Suprapubic skin (tissue), 4 donors: ENCODE data around the gene PLXNC1. TPM values are rescaled to one million over a fixed set of nuclear protein-coding genes. Genes with fewer than 3 reads are reported as not detected.
"Not testable (repeated sequence)": the region's sequence is repeated elsewhere in the genome, so short reads cannot be mapped to it uniquely, and the experiment has no call there.

Experiments used
- DNase-seq, 2 donors: peaks; one replicate each; pipeline ENCODE4 v3.0.0-alpha.2; 2019; ENCODE audit warnings: low spot score in 2 of 2
- H3K27ac ChIP-seq: fragments of 200-600 bp; sonication (generic); one replicate; pipeline ENCODE4 v1.5.1; 2019
- H3K27me3 ChIP-seq: fragments of 200-600 bp; sonication (generic); one replicate; pipeline ENCODE4 v1.5.1; 2019
- H3K36me3 ChIP-seq: fragments of 200-600 bp; sonication (generic); one replicate; pipeline ENCODE4 v1.5.1; 2019
- H3K4me1 ChIP-seq: fragments of 200-600 bp; sonication (generic); one replicate; pipeline ENCODE4 v1.5.1; 2019
- H3K4me3 ChIP-seq: fragments of 200-600 bp; sonication (generic); one replicate; pipeline ENCODE4 v1.5.1; 2019; ENCODE audit warnings: mild to moderate bottlenecking
- H3K9me3 ChIP-seq: fragments of 200-600 bp; sonication (generic); one replicate; pipeline ENCODE4 v1.5.1; 2019
- CTCF ChIP-seq, 2 donors: fragments of 200-600 bp in 1 of 2; fragments of 450-650 bp in 1 of 2; sonication (generic) in 1 of 2; IDR thresholded peaks; one replicate each; pipeline ENCODE4 v1.5.1; 2016 to 2019; ENCODE audit warnings: antibody characterized with exemption in 2 of 2, mild to moderate bottlenecking in 1 of 2, moderate library complexity in 1 of 2
- EP300 ChIP-seq: sonication (generic); formaldehyde crosslinking; IDR thresholded peaks from one replicate; pipeline ENCODE4 v1.6.1; 2017; ENCODE audit warnings: antibody characterized with exemption
- POLR2A ChIP-seq, 2 donors: fragments of 450-650 bp; IDR thresholded peaks; one replicate each; pipeline ENCODE4 v1.6.1; 2017; ENCODE audit warnings: antibody characterized with exemption in 2 of 2, mild to moderate bottlenecking in 2 of 2, moderate library complexity in 2 of 2
- POLR2AphosphoS5 ChIP-seq, 3 donors: sonication (generic); formaldehyde crosslinking; IDR thresholded peaks; one replicate each; pipeline ENCODE4 v1.6.1; 2017; ENCODE audit warnings: antibody characterized with exemption in 3 of 3
- WGBS: methylation state at CpG from one replicate; pipeline ENCODE4 v1.1.5; 2018; 5-methylcytosine and 5-hydroxymethylcytosine counted together
- total RNA-seq, 4 donors: library from RNA; depleted of rRNA; stranded (reverse); fragments of >200 nt; gene quantifications; one replicate each; pipeline ENCODE4 v1.1.0, GENCODE V29; 2016

PLXNC1 gene
- total RNA-seq, 4 donors from 2014 or later = 8.1 to 30.9 (median 15.3) TPM

- H3K4me1 ChIP-seq = peaks cover 8% of the 10 kb centered on the region
- H3K27me3 ChIP-seq = no peaks in the 10 kb centered on the region
- WGBS = 67% methylated on average over 3 of the region's 3 CpGs
- no peak overlapping the region for H3K4me3 ChIP-seq
- H3K9me3 ChIP-seq = no peaks in the 10 kb centered on the region
- H3K36me3 ChIP-seq = peaks cover 19% of the 10 kb centered on the region
- no peak overlapping the region for H3K27ac ChIP-seq
- TF ChIP-seq EP300 = no peak
- no peak for TF ChIP-seq POLR2A (IDR thresholded peaks at IDR 0.05)
- TF ChIP-seq CTCF (IDR thresholded peaks at IDR 0.05) = no peak
- no peak for TF ChIP-seq POLR2AphosphoS5 (IDR thresholded peaks at IDR 0.05)
- DNase-seq = no peak
Observed at GRCh38 chr12:94304566-94305061, 156.2 kb downstream of the PLXNC1 start.

- 66% methylated on average over 9 of the region's 9 CpGs for WGBS
- TF ChIP-seq POLR2AphosphoS5 (IDR thresholded peaks at IDR 0.05) (no peak), EP300 (no peak), POLR2A (IDR thresholded peaks at IDR 0.05) (no peak), CTCF (IDR thresholded peaks at IDR 0.05) (no peak)
- no peaks in the 10 kb centered on the region for H3K9me3 ChIP-seq
- H3K27me3 ChIP-seq = no peaks in the 10 kb centered on the region
- peaks cover 23% of the 10 kb centered on the region for H3K36me3 ChIP-seq
- H3K4me1 ChIP-seq = peaks cover 8% of the 10 kb centered on the region
- DNase-seq = no peak
- H3K27ac ChIP-seq = no peak overlapping the region
- H3K4me3 ChIP-seq = no peak overlapping the region
Observed at GRCh38 chr12:94305130-94305957, 157.0 kb downstream of the PLXNC1 start.

GRCh38 chr12:94308612-94309011 lies 160.2 kb downstream of the PLXNC1 start:
- Histone ChIP-seq H3K4me3 (no peak overlapping the region), H3K27ac (no peak overlapping the region), H3K9me3 (no peaks in the 10 kb centered on the region), H3K27me3 (no peaks in the 10 kb centered on the region), H3K36me3 (peaks cover 28% of the 10 kb centered on the region), H3K4me1 (peaks cover 8% of the 10 kb centered on the region)
- WGBS = 78% methylated on average over 2 of the region's 2 CpGs
- no peak for TF ChIP-seq POLR2A (IDR thresholded peaks at IDR 0.05)
- TF ChIP-seq EP300 = no peak
- TF ChIP-seq POLR2AphosphoS5 (IDR thresholded peaks at IDR 0.05) = no peak
- no peak for TF ChIP-seq CTCF (IDR thresholded peaks at IDR 0.05)
- DNase-seq = no peak

GRCh38 chr12:94309373-94309772 lies 161.0 kb downstream of the PLXNC1 start:
- peaks cover 28% of the 10 kb centered on the region for H3K36me3 ChIP-seq
- H3K4me1 ChIP-seq = peaks cover 8% of the 10 kb centered on the region
- H3K27me3 ChIP-seq = no peaks in the 10 kb centered on the region
- TF ChIP-seq EP300 (no peak), POLR2A (IDR thresholded peaks at IDR 0.05) (no peak), POLR2AphosphoS5 (IDR thresholded peaks at IDR 0.05) (no peak), CTCF (IDR thresholded peaks at IDR 0.05) (no peak)
- no peak overlapping the region for H3K4me3 ChIP-seq
- no peak for DNase-seq
- H3K9me3 ChIP-seq = no peaks in the 10 kb centered on the region
- WGBS = 90% methylated on average over 5 of the region's 5 CpGs
- no peak overlapping the region for H3K27ac ChIP-seq

DNA sequence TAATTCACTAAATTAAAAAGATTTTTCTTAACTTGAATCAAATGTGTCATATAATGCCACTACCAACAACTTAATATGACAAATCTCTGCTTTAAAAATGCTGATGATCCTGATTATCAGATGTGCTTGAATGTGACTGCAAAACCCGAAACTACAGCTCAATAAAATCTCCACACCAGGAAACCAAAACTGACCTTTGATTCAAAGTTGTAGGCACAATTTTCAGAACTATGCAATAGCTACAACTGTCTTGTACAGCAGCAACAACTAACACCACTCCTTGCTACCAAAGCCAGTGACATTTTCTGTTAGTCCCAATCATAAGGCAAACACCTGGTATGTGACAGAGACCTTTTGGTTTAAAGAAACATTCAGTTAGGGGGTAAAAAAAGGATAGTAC lies 164.0 kb downstream of the PLXNC1 start:
- Histone ChIP-seq H3K27ac (no peak overlapping the region), H3K9me3 (no peaks in the 10 kb centered on the region), H3K4me1 (no peaks in the 10 kb centered on the region), H3K36me3 (peaks cover 10% of the 10 kb centered on the region), H3K4me3 (no peak overlapping the region), H3K27me3 (no peaks in the 10 kb centered on the region)
- DNase-seq = no peak
- WGBS = 97% methylated on average over 1 of the region's 1 CpG
- no peak for TF ChIP-seq POLR2AphosphoS5 (IDR thresholded peaks at IDR 0.05)
- no peak for TF ChIP-seq EP300
- TF ChIP-seq POLR2A (IDR thresholded peaks at IDR 0.05) = no peak
- no peak for TF ChIP-seq CTCF (IDR thresholded peaks at IDR 0.05)

DNA sequence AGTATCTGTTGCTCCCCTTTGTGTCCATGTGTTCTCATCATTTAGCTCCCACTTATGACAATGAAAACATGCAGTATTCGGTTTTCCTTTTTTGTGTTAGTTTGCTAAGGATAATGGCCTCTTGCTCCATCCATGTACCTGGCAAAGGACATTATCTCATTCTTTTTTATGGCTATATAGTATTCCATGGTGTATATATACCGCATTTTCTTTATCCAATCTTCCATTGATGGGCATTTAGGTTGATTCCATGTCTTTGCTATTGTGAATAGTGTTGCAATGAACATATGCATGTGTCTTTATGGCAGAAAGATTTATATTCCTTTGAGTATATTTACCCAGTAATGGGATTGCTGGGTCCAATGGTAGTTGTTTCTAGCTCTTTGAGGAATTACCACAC lies 168.2 kb downstream of the PLXNC1 start:
- not testable (repeated sequence) for H3K27me3 ChIP-seq, H3K36me3 ChIP-seq, H3K4me3 ChIP-seq, DNase-seq, H3K27ac ChIP-seq, H3K4me1 ChIP-seq
- WGBS = 100% methylated on average over 2 of the region's 2 CpGs
- peaks cover 12% of the 10 kb centered on the region for H3K9me3 ChIP-seq
